Epithelial cell of proximal tubule (primary cell): ENCODE measurements around the gene QRFP. TPM values are rescaled to one million over a fixed set of nuclear protein-coding genes. Genes with fewer than 3 reads are reported as not detected.

ENCODE experiments used
- DNase-seq: peaks from one replicate; pipeline ENCODE4 v3.0.0-alpha.2; 2011; ENCODE audit warnings: low read depth
- H3K4me3 ChIP-seq: 2 replicates; pipeline ENCODE4 v1.5.1; 2011; ENCODE audit warnings: low read depth, mild to moderate bottlenecking, low read length
- CTCF ChIP-seq: conservative IDR thresholded peaks from 2 replicates; pipeline ENCODE4 v1.5.1; 2012; ENCODE audit warnings: low read depth, mild to moderate bottlenecking, low read length
- total RNA-seq: library from RNA; depleted of rRNA; stranded (reverse); fragments of >200 nt; gene quantifications from 2 replicates; pipeline ENCODE4 v1.2.3, GENCODE V29; 2015

The QRFP gene
- total RNA-seq, 1 donor from 2014 or later = not detected

- no peak for TF ChIP-seq CTCF
- no peak for DNase-seq
- H3K4me3 ChIP-seq = no peak overlapping the region
These were observed 12.5 kb downstream of the QRFP start for GRCh38 chr9:130884111-130884531.

GRCh38 chr9:130883479-130883878 is 13.1 kb downstream of the QRFP start:
- DNase-seq = no peak
- no peak overlapping the region for H3K4me3 ChIP-seq
- no peak for TF ChIP-seq CTCF

DNA sequence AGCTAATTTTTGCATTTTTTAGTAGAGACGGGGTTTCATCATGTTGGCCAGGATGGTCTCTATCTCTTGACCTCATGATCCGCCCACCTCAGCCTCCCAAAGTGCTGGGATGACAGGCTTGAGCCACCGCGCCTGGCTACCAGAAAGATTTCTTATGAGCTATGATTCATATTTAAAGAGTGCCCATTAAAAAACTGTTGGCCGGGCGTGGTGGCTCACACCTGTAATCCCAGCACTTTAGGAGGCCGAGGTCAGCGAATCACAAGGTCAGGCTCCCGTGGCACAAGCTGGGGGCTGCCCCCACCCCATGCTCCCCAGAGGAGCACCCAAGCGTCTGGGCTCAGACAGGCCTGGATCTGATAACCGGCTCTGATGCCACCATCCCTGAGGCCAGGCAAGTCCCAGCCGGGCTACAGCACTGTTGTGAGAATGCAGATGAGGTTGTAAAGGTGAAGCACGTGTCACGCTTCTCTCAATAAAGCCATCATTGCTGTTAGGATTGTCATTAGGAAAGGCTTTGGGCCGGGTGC is 13.9 kb downstream of the QRFP start:
- no peak for TF ChIP-seq CTCF
- no peak overlapping the region for H3K4me3 ChIP-seq
- no peak for DNase-seq

- TF ChIP-seq CTCF = no peak
- no peak for DNase-seq
- no peak overlapping the region for H3K4me3 ChIP-seq
These were observed 15.1 kb downstream of the QRFP start for GRCh38 chr9:130881516-130881915.

DNA sequence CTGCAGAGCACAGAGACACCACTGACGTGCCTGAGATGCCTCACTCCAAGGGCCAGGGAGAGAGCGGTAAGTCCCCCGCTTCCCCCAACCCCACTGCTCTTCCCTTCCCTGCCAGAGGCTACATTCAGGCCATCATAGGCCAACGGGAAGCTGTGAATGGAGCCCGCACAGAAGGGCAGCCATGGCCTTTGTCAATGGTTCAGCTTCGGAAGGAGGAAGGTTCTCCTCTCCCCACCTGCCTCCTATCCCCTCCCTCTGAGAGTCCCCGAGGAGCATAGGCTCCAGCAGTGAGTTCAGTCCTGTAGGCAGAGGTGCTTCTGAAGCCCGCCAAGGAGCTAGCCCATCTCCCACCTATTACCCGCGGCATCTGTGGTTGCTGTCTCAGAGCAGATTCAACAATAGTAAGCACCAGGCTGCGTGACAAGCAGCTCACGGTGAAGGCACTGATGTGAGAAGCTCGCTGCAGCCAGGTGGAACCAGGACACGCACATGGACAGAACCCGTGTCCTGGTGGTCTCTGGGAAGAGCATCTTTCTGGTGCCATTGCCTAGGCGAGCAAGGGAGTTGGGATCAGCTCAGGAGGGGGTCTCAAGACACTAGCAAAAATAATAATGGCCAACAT is 15.9 kb downstream of the QRFP start:
- no peak overlapping the region for H3K4me3 ChIP-seq
- DNase-seq = no peak
- no peak for TF ChIP-seq CTCF

DNA sequence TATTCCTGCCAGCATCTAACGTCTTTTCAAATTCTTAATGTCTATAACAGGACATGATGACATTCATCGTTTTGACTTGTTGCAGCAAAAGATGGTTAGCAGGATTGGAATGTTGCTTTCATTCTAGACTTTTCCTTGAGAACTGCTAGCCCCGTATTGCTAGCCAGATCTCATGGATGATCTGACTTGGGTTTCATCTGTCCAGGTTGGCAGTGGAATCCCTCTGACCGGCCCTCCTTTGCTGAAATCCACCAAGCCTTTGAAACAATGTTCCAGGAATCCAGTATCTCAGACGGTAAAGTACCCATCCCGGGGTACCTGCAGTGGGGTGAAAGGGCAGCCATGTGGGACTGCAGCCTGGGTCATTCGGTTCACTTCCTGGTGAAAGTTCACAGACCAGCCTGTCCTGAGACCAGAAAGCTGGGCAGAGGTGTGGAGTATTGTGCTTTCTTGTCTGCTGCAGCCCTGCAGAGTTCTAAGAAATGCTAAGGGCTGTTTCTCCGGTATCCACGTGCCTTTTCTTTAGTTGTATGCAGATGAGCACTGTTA is 16.7 kb downstream of the QRFP start:
- no peak for DNase-seq
- H3K4me3 ChIP-seq = no peak overlapping the region
- no peak for TF ChIP-seq CTCF

GRCh38 chr9:130878295-130878694 is 18.3 kb downstream of the QRFP start:
- DNase-seq = no peak
- H3K4me3 ChIP-seq = no peak overlapping the region
- no peak for TF ChIP-seq CTCF
